Prostate gland (tissue), 2 donors: ENCODE measurements around the gene PROM2. TPM values are rescaled to one million over a fixed set of nuclear protein-coding genes. Genes with fewer than 3 reads are reported as not detected.

Experiments
- DNase-seq: peaks from one replicate; pipeline ENCODE4 v3.0.0-alpha.2; 2019; ENCODE audit warnings: low spot score
- H3K27ac ChIP-seq, 2 donors: fragments of 200-600 bp; sonication (generic); 2 replicates each; pipeline ENCODE4 v1.5.1; 2017 to 2019
- H3K27me3 ChIP-seq: fragments of 200-600 bp; sonication (generic); replicated peaks from 2 replicates; pipeline ENCODE4 v1.5.1; 2019; ENCODE audit not compliant: insufficient read depth
- H3K36me3 ChIP-seq, 2 donors: fragments of 200-600 bp; sonication (generic); 1 replicate in 1 of 2; 2 replicates in 1 of 2; pipeline versions ENCODE4 v1.5.1 to v1.8.1; 2017 to 2019
- H3K4me1 ChIP-seq: fragments of 200-600 bp; sonication (generic); replicated peaks from 2 replicates; pipeline ENCODE4 v1.5.1; 2019
- H3K4me3 ChIP-seq, 2 donors: fragments of 200-600 bp; sonication (generic); 2 replicates each; pipeline ENCODE4 v1.5.1; 2017 to 2019
- H3K9me3 ChIP-seq: fragments of 200-600 bp; sonication (generic); 2 replicates; pipeline ENCODE4 v1.5.1; 2017
- POLR2A ChIP-seq: fragments of 450-650 bp; IDR thresholded peaks from one replicate; pipeline ENCODE4 v1.6.1; 2016; ENCODE audit warnings: antibody characterized with exemption, mild to moderate bottlenecking
- POLR2AphosphoS5 ChIP-seq: sonication (generic); formaldehyde crosslinking; IDR thresholded peaks from one replicate; pipeline ENCODE4 v1.6.1; 2017; ENCODE audit warnings: antibody characterized with exemption
- WGBS: methylation state at CpG from one replicate; pipeline ENCODE4 v1.1.5; 2018; 5-methylcytosine and 5-hydroxymethylcytosine counted together
- intact Hi-C: fragments of 100-400 bp; cut with DNase I; formaldehyde crosslinking; loops from one replicate; pipeline ENCODE4 v1.14.2; 2022
- total RNA-seq, 2 donors: library from RNA; depleted of rRNA; stranded (reverse); fragments of >200 nt; gene quantifications; one replicate each; pipeline ENCODE4 v1.1.0, GENCODE V29; 2016
- TF ChIP-seq, protein P1 (sequence below), 4 experiments: fragments of 200-600 bp in 2 of 4; fragments of 450-650 bp in 2 of 4; sonication (generic) in 2 of 4; IDR thresholded peaks; 1 replicate in 3 of 4; 2 replicates in 1 of 4; pipeline ENCODE4 v1.5.1; 2016 to 2019; ENCODE audit warnings: antibody characterized with exemption in 4 of 4, mild to moderate bottlenecking in 2 of 4, moderate library complexity in 2 of 4

PROM2 gene
- 10 to 100 TPM; 43.4 to 80.1 TPM for total RNA-seq

DNA sequence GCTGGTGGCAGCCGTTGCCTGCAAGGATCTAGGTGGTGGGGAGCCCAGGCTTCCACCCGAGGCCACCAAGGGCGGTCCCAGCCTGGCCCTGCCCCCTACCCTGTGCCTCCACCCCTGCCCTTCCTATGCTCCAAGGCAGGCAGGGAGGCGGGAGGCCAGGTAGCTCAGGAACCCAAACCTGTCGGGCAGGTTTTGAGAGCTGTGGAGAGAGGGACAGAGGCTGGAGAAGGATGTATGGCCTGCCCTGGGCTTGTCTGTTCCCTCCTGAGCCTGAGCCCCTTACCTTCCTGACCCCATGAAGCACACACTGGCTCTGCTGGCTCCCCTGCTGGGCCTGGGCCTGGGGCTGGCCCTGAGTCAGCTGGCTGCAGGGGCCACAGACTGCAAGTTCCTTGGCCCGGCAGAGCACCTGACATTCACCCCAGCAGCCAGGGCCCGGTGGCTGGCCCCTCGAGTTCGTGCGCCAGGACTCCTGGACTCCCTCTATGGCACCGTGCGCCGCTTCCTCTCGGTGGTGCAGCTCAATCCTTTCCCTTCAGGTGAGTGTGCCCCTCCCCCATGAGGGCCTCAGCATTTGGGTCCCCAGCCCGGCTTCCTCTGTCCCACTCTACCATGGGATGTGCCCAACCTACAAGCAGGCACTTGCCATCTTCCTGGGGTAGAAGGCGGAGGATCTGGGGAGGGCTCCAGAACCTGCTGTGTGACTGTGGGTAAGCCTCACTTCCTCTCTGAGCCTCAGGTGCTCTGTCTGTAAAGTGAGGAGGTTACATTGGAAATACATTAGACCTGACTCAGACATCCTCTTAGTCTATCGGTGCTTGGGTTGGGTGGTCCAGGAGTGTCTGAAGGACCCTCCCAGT lies at the start of gene PROM2:
Gene PROM2, plus strand, starts transcription at position 159 of the 860 bp plus-strand sequence. Its CDS starts 137 bp downstream, at position 296.
- H3K36me3 ChIP-seq = no peaks in the 10 kb centered on the region
- peak; percentile 88 for DNase-seq
- no peaks in the 10 kb centered on the region for H3K27me3 ChIP-seq
- intact Hi-C loops = no loop called here
- WGBS = 40% methylated on average over 17 of the region's 17 CpGs
- H3K4me1 ChIP-seq = peaks cover 4% of the 10 kb centered on the region
- H3K9me3 ChIP-seq = no peaks in the 10 kb centered on the region
- peak within 1 kb of the TSS; percentile 66 to 72 for H3K27ac ChIP-seq
- H3K4me3 ChIP-seq = peak within 1 kb of the TSS; percentile 20 to 30
- TF ChIP-seq, protein P1, sequence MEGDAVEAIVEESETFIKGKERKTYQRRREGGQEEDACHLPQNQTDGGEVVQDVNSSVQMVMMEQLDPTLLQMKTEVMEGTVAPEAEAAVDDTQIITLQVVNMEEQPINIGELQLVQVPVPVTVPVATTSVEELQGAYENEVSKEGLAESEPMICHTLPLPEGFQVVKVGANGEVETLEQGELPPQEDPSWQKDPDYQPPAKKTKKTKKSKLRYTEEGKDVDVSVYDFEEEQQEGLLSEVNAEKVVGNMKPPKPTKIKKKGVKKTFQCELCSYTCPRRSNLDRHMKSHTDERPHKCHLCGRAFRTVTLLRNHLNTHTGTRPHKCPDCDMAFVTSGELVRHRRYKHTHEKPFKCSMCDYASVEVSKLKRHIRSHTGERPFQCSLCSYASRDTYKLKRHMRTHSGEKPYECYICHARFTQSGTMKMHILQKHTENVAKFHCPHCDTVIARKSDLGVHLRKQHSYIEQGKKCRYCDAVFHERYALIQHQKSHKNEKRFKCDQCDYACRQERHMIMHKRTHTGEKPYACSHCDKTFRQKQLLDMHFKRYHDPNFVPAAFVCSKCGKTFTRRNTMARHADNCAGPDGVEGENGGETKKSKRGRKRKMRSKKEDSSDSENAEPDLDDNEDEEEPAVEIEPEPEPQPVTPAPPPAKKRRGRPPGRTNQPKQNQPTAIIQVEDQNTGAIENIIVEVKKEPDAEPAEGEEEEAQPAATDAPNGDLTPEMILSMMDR (IDR thresholded peaks at IDR 0.05) = peak in 2 of 4 experiments; percentile 18 to 24
- TF ChIP-seq POLR2A (peak; percentile 86), POLR2AphosphoS5 (peak; percentile 90)

- no peaks in the 10 kb centered on the region for H3K4me1 ChIP-seq
- no peaks in the 10 kb centered on the region for H3K36me3 ChIP-seq
- intact Hi-C loops = no loop called here
- no peak overlapping the region for H3K4me3 ChIP-seq
- H3K9me3 ChIP-seq = no peaks in the 10 kb centered on the region
- TF ChIP-seq, protein P1 (IDR thresholded peaks at IDR 0.05) = no peak
- TF ChIP-seq POLR2AphosphoS5 (no peak), POLR2A (no peak)
- no peaks in the 10 kb centered on the region for H3K27me3 ChIP-seq
- H3K27ac ChIP-seq = no peak overlapping the region
- no peak for DNase-seq
Observed at GRCh38 chr2:95225658-95226057, 48.6 kb upstream of the PROM2 start.

- Histone ChIP-seq H3K9me3 (no peaks in the 10 kb centered on the region), H3K36me3 (no peaks in the 10 kb centered on the region), H3K4me1 (no peaks in the 10 kb centered on the region), H3K27ac (no peak overlapping the region), H3K4me3 (no peak overlapping the region), H3K27me3 (no peaks in the 10 kb centered on the region)
- TF ChIP-seq POLR2AphosphoS5 (peak; percentile 21), POLR2A (no peak)
- TF ChIP-seq, protein P1 (IDR thresholded peaks at IDR 0.05) = peak; percentile 61 to 89 (median 80)
- peak; percentile 59 for DNase-seq
- 48% methylated on average over 3 of the region's 3 CpGs for WGBS
- intact Hi-C loops = no loop called here
Observed at GRCh38 chr2:95231723-95232122, 42.5 kb upstream of the PROM2 start.

DNA sequence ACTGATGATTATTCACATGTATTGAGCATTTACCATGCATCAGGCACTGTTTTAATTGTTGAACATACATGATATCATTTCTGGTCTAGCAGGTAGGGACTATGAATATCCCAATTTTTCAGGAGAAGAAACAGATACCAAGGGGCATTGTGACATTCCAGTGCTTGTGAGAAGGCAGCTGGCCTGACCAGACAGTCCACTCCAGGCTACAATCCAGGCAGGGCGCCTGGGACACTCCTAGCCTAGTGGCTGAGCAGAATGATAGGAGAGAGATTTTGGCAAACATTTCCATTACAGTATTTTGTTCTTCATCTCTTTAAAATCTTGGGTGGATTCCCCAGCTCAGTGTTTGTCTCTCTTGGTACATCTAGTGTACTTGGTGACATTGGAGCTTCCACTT lies 42.0 kb upstream of the PROM2 start:
- no peak overlapping the region for H3K27ac ChIP-seq
- no peaks in the 10 kb centered on the region for H3K36me3 ChIP-seq
- DNase-seq = no peak
- H3K4me3 ChIP-seq = no peak overlapping the region
- WGBS = 82% methylated on average over 1 of the region's 1 CpG
- H3K9me3 ChIP-seq = no peaks in the 10 kb centered on the region
- TF ChIP-seq POLR2AphosphoS5 (no peak), POLR2A (no peak)
- TF ChIP-seq, protein P1 (IDR thresholded peaks at IDR 0.05) = no peak
- H3K27me3 ChIP-seq = no peaks in the 10 kb centered on the region
- H3K4me1 ChIP-seq = no peaks in the 10 kb centered on the region
- intact Hi-C loops = no loop called here
